SIG-M5 treated with dmso at 0.1 percent for 504 hours (cell line): ENCODE data around the gene DCUN1D4.
A peak's percentile ranks its signal among the peaks of the same experiment; 100 is the strongest.

Experiments
- DNase-seq: peaks from one replicate; lab custom pipeline; 2025; ENCODE audit not compliant: unreplicated experiment; lab: John Stamatoyannopoulos, UW

The DCUN1D4 gene

GRCh38 chr4:51842554-51843308 lies at the start of gene DCUN1D4:
Gene DCUN1D4, plus strand, starts transcription at chr4:51843153. Its CDS starts 90 bp downstream, at chr4:51843243.
- DNase-seq: peak; percentile 97

- no peak for DNase-seq
These were observed 22.3 kb upstream of the DCUN1D4 start for GRCh38 chr4:51820443-51821234.

- DNase-seq: no peak
These were observed 17.6 kb upstream of the DCUN1D4 start for GRCh38 chr4:51825341-51825740.

GRCh38 chr4:51830156-51830720 lies 12.7 kb upstream of the DCUN1D4 start:
- no peak for DNase-seq

- DNase-seq: peak; percentile 1
These were observed 11.8 kb upstream of the DCUN1D4 start for GRCh38 chr4:51831133-51831532.

GRCh38 chr4:51833236-51833635 lies 9.7 kb upstream of the DCUN1D4 start:
- DNase-seq: no peak

- no peak for DNase-seq
These were observed 7.9 kb upstream of the DCUN1D4 start for GRCh38 chr4:51835079-51835478.

DNA sequence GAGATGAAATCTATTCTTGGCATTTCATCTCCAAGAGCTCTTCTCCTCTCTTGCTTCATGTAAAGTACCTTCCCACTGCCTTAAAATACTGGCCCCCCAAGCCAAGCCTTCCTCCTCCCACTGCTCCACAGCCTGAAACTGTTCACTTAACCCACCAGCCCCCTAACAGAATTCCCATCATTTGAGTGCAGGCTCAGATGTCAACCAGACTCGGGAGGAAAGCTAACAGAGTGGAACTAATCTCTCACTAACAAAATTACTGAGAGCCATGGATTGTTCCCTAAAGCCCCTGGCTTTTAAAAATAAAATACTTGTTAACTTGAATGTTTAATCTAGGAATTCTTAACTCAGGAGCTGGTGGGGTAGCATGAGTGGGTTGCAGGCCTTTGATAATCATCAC lies 7.1 kb upstream of the DCUN1D4 start:
- no peak for DNase-seq

- peak; percentile 18 for DNase-seq
These were observed 6.4 kb upstream of the DCUN1D4 start for GRCh38 chr4:51836549-51836948.

DNA sequence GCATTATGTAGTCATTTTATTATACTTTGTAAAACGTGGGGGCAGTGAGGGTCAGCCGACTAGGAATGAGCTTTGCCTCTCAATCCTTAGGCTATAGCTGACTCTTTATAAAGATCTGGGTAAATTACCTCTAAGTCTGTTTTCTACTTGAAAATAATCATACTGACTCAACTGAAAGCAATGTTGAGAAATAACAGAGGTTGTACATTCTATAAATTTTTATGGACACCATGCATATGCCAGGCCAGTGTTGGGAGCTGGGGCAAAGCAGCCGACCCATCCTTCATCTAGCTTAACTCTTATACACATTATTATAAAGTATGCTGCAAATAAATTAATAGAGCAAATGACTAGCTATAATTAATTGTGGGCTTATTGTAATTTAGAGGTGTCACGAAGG lies 2.2 kb upstream of the DCUN1D4 start:
- DNase-seq: no peak

DNA sequence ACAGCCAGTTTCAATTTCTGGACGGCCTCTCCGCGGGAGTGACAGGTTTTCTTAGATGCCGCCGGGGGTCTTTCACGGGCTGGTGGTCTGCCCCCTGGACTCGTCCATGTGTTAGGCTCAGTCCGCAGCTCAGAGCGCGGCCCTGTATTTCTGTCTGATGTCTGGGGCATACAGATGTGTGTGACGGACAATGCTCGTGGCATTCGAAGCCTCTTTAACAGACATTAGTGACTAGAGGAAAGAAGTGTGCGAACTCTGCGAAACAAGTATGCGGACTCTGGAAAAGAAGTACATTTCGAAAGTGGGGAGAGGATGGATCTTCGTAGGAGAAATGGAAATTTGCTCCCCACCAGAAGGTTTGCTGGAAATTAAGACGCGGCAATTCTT lies 793 bp upstream of the DCUN1D4 start:
- DNase-seq: peak; percentile 24

DNA sequence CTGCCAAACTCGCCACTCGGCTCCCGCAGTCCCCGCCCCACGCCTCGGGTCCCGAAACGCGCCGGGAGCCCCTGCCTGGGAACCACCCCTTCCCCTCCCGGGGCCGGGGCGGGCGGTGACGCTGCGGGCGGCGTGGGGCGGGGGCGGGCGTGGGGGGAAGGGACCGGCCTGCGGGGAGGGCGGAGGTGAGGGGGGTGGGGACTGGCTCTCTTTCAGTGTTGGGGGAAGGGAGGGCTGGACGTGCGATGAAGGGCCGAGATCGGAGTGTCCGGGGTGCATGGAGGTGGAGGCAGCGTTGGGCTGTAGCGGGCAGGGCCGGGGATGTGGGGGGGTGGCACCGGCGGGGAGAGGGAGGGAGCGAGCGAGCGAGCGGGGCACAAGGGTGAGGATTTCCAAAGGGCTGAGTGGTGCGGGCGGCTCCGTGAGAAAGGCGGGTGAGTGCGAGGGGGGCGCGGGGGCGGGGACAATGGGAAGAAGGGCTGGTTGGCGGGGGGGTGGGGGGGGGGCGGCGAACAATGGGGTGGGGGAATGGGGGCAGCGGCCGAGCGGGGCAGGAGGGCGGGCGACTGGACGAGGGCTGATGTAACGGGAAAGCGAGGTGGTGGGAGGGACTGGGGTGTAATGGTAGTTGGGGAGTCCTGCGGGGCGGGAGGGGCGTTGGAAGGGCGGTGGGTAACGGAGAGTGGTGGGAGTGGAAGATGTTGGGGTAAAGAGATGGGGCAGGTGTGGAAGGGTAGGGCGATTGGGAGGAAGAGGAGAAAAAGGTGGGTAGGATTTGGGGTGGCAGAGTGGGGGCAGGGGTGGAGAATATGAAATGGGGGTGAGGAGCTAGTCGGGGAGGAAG lies 578 bp downstream of the DCUN1D4 start:
- DNase-seq: peak; percentile 51

- peak; percentile 94 for DNase-seq
These were observed 1.5 kb downstream of the DCUN1D4 start for GRCh38 chr4:51844153-51845054.

DNA sequence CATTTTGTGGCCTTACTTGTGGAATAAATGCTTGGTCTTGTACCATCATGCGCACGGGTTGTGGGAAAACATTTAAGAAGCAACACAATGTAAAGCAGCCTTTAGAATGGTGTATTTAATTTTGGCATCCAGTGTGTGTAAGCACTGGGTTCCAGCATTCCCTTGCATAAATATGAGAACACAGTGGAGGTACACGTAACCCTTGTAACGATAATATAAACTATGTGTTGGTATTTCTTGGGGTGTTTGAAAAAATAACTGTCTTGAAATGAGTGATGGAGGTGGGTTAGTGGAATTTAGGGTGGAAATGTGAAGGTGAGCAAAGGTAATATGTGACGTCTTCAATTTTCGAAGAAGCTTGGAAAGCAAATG lies 2.1 kb downstream of the DCUN1D4 start:
- no peak for DNase-seq

GRCh38 chr4:51845711-51846110 lies 2.8 kb downstream of the DCUN1D4 start:
- no peak for DNase-seq

DNA sequence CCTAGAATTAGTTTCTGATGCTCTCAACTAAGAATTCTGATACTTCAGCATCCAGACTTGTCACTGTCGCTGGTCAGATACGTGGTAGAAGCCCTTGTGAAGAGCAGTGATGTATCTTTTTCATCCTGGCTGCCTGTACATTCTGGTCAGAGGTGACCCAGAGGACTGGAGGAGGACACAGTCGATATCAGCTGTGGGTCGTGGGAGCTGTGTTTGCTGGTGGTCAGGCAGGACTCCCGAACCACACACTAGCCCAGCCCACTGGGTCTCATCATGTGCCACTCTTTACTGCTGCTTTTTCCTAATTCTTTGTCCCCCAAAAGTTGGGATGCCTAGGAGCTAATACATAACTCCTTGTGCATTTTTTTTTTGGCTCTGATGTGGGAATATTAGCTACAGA lies 6.5 kb downstream of the DCUN1D4 start:
- no peak for DNase-seq

- no peak for DNase-seq
These were observed 7.3 kb downstream of the DCUN1D4 start for GRCh38 chr4:51850294-51850693.

DNA sequence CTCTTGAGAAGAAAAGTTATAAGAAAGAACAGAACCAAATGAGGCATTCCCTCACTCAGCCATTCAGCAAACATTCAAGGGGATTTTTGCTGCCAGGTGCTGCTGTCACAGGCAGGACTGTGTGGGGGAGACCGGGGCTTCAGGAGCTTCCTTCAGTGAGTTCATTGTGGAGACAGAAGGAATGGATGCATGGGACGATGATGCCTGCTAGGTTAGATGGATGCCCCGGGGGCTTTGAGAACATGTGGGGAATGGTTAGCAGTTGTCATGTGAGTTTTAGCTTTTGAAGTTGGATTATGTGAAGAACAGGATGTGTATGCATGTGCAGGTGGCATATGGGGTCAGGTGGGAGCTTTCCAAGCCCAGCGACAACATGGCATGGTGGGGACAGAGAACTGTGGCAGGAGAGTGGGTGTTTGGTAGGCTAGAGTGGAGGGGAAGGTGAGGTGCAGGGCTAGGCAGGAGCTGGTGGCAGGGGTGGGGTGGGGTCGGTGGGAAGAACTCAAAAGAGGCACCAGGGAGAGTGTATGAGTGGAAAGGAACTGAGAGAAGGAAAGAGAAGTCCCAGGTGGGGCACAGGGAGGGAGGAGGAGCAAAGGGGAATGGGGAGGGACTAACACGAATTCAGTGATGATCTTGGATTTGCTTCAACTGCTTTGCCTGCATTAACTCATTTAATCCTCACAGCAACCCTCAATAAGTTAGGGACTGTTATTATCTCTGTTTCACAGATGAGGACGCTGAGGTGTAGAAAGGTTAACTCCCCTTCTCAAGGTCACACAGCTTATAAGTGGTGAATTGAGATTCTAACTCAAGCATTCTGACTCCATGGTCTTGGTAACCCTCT lies 8.4 kb downstream of the DCUN1D4 start:
- DNase-seq: no peak

GRCh38 chr4:51851937-51852290 lies 9.0 kb downstream of the DCUN1D4 start:
- no peak for DNase-seq
